RKO (cell line): ENCODE data around the gene RNF26.

Experiments
- DNase-seq: peaks from one replicate; pipeline ENCODE4 v3.0.0-alpha.2; 2016; ENCODE audit warnings: low spot score

Gene RNF26

DNA sequence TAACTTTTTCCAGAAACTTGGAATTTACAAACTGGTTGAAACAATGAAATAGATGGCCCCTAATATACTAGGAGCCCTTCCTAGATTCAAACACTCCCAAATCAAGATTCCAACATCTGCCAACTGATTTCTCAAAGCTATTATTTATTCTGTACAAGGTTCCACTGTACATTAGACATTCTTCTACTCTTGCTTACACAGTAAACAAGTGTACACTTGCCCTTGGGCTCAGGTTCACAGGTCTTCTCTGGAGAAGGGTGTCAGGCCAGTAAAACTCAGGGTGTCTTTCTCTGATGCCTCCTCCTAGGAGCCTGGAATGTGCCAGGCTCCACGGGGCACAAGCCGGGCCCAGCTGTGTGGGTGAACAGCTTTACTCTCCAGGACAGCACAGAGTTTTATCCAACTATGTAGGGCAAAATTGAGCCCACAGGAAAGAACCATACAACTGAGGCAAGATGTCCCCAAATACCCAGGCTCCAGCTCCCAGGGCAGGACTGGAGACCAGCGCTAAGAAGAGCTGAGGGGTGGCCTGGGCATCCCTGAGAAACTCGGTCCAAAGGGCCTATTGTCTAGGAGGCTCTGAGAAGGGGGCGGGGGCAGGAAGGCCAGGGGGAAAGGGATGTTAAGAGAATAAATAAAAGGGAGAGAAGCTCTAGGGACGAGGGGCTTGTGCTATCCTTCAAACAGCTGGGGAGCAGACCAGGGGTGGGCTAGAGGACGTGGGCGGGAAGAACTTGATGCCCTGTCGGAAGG, 20.9 kb downstream of the RNF26 start:
- DNase-seq, result no peak

DNA sequence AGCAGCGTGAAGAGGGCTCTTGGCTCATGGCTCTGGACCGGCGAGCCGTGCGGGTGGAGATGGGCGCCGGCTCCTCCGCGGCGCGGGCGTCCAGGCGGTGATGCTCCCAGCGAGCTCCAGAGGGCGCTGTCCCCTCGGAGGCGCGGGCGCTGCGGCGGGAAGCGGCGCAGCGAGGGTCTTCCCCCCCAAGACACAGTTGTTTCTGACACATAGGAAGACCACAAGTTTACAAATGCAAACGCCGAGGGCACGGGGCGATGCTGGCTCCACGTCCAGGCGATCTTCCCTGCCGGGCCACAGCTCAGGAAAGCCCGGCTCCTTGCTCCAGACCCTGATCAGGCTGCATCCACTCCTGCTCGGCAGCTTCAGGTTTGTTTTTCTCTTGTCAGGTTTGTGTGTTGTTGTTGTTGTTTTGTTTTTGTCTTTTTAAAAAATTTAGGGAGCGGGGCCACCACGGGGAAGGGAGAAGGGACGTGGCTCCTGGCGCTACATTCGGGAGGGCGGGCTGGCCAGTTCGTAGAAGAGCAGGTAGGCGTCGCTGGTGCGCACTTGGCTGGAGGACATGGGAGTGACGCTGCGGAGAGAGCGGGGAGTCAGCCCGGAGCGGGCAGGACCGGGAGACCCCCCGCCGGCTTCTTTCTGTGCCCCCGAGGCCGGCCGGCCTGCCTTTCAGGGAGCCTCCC, 22.2 kb downstream of the RNF26 start:
- DNase-seq, result peak; percentile 82

DNA sequence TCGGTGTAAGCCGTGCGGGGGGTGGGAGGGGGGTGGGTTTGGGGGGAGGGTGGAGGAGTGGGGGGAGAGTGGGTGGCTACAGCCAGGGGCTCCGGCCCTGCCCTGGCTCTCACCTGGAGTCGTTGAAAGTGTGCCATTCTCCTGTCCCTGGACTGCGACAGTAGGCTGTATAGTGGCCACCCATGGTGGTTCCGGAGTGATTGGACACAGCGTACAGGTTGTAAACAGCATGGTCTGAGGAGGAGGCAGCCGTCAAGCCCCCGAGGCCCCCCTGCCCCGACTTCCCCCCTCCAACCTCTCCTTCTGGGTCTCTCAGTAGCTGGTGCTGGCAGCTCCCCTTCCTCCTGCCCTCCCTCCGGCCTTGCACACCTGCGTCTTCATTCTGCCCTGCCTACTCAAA, 22.7 kb downstream of the RNF26 start:
- DNase-seq, result no peak

DNA sequence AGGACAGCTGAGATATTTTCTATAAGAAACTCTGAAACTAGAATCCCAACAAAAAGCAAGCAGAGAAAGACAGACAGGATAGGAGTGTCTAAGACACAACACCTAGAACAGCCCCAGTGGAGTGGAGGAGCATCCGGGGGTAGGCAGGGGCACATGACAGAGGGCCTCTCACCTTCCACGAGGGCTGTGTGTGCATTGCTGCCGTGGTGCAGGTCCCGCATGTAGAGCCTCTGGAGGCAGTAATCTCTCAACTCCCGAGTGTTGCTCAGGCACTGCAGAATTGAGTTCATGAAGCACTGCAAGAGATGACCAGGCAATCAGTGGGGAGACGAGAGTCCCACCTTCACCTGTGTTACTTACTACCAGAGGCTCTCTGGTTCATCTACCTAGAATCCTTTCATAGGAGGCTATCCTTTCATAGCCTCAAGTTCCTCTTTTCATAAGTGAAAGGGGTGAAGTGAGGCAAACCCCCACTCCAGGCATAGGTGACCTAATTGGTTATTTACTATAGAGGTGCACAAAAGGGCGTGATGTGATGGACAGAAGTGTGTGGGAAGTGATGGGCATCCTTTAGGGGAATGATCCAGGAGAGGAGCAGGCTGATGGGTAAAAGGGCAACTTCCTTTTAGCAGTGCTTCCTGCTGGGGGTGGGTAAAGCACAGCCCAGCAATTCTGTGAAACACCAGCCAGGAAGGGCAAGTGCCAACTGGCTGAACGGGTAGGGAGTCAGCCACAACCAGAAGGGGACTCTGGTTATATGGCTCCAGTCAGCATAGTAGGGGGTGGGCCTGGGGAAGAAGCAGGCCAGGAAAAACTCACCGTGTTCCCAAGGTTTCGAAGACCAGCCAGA, 25.3 kb downstream of the RNF26 start:
- no peak for DNase-seq

DNA sequence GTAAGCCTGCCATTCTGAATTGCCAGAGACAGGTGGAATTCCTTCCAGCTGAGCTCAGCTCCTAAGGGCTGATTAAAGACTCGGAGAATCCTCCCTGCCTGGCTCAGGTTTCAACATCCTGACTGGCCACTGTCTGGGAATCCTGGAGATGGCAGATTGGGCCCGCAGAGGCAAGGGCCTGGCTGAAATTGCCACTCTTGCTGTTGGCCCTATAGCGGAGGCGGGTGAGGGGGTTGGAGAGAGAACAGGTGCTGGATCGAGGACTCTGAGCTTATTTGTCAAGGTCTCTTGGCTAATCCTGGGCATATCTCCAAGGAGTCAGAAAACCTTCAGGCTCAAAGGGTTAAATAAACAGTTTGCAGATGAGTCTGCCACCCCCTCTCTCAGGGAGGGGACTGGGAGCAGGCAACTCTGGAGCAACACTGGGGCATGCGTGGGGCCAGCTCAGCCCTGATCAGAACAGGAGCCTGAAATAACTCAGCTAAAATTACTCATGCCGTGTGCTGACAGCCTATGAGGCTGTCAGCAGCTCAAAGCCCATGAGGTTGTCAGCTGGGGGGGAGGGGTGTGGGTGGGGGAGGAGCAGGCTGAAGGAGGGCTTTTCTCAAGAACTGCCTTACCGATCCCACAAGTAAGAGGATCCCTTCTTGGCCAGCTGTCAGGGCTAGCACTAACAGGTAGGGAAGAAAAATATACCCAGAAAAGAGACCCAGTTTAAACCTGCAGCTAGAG, 26.9 kb downstream of the RNF26 start:
- DNase-seq, result peak; percentile 93

DNA sequence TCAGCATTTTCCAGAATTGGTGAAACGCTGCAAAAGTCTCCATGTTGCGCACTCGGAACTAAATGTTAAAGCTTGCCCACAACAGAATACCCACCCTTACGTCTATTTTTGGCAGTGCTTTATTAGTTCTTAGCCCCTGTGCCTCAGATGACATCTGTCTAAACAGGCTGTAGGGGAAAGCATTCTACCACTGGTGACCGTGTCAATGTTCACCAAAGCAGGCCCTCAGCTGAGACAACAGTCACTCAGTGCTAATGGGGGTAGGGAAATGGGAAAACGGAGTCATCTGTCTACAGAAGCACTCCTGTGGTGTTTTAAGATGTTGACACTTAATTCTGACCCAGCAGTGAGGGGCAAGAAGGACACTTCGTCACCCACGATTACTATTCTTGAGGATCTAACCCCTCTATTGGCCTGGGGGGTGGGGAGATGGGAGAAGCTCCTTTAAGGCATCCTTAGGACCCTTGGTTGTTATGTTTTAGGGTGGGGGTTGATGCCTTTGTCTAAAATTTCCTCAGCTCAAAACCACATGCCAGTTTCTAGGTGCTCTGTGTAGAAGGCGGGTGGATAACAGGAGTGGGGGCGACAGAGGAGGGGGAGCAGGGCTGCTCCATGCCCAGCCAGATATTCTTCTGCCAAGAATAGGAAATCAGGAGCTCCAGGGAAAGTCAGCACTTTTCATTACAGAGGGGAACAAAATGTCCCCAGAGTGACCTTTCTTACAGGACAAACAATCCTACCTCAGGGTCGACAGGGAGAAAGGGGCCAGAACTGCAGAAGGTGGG, 27.8 kb downstream of the RNF26 start:
- no peak for DNase-seq

DNA sequence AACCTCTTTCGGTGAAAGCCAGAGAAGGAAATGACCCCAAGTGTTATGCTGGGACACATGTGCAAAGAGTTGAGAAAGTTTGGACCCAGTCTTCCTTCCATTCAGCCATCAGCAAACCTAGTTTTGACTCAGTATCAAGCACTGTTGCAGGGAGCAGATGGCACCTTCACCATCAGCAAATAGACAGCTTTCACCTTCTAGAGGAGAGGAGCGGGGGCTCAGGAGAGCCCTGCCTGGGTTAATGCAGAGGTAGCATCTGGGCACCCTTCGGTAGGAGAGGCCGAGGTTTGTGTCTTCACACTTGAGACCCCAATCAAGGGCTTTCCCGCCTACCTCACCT, 28.4 kb downstream of the RNF26 start:
- no peak for DNase-seq

DNA sequence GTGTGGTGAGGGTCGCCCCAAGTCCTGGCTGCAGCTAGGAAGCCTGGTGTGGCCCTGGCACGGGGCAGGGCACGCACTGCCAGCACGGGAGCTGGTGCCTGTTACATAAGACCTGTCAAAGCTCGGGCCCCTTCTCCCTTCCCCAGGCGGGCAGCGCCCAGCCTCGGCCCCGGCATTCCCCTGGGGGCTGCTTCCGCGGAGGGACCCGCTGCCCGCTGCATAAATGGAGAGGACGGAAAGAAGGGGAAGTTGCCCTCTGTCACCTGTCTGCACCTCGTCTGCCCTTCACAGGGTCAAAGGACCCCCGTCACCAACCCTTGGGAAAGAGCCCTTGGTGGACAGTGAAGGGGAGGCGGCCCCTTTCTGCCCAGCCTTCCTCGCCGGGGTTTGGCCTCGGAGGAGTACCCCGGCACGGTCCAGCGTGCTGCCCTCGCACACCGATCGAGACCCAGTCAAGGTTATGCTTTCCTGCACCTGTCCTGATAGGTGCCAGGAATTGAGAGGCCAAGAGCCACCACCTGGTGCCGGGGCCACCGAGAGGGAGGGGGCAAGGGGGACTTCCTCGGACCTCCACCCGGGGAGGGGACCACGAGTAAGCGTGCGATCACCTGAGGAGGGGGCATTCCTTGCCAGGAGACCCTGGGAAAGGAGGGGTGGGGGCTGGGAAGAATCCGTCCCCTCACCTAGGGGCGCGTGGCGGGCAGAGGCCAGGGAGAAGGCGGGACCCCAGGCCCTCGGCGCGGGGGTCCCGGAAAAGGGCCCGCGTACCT, 28.9 kb downstream of the RNF26 start:
- no peak for DNase-seq

DNA sequence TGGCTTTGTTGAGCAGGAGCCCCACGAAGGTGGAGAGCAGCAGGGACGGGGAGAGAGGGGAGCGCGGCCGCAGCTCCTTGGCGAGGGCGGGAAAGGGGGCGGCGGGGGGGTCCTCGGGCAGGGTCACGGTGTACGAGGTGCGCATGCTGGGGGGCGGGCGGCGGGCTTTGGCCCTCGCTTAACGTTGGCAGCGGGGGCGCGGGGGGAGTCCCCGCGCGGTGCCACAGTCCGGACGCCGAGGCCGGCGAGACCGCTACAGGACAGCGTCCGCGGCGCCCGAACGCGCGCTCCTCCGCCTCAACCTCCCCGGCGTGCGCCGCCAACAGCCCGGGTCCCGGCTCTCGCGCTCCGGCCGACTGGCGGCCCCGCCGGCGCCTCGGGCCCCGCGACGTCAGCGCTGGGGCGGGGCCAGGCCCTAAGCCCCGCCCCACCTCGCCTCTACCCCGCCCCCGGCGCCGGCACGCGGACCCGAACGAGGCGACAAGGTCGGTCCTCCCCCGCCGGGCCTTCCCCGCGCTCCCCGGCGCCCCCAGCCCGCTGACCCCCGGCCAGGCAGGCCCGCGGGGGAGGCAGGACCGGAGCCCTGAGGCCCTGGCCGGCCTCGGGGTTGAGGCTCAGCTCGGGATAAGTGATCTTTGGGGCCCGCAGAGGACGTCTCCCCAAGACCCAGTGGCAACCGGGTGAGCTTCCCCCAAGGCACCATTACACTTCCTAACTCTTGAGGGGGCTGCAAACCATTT, 29.7 kb downstream of the RNF26 start:
- DNase-seq, result no peak

DNA sequence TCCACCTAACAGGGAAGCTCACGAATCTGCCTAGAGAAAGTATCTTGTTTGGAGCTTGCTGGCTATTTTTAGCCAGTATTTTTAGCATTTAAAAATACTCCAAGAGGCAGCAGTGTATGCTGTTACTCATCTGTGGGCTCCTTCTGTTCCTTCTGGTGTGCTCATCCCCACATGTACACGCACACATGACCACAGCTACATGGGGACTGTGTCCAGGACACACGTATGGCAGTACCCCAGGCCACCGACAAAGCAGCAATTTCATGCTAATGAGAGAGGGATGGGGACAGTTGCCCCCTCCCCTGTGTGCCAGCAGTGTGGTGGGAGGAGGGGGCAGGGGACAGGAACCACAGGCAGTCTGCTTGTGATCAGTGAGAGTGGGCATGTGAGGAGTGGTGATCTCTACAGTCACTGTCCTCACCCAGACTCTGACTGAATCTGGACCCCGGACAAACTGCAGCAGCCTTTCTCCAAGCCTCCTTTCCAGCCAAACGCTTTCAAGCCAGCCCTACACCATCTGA, 30.8 kb downstream of the RNF26 start:
- DNase-seq, result no peak

DNA sequence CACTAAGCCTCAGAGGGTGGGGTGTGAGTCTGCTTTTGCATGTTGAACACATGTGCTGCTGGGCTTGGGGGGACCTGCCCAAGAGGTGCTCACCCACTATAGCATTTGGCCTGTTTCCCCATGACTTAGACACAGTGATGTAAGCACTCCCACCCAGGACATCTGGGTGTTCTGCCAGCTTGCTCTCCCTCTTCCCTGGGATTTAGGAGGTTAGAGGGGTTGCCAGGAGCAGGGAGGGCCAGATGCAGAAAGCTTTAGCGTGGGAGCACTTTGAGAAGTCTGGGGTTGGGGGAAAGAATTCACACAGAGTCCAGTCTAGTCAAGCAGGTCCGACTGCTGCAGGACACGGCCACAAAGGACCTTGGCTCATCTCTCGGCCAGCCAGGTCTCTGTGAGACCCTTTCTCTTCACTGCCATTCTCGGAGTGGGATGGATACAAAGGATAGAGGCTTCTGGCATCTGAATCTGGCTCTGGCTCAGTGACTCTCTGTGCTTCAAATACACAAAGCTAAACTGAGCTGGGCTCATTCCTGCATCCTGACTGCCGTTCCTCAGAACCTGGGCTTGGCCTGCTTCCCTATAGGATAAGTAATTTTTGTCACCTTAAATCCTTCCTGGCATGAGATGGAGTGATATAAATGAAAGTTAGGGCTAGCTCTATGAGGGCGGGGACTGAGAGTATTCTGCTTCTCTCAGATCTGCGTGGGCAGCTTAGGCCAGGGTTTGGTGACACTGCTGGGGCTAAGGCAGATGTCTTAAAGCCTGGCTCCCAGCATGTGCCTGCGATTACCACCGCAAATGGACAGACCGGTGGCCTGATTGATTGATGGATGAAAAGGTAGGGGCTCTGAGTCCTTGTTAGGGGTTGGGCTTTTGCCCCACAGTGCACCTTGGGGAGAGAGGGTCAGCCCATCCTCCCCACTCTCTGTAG, 32.6 kb downstream of the RNF26 start:
- DNase-seq, result no peak

DNA sequence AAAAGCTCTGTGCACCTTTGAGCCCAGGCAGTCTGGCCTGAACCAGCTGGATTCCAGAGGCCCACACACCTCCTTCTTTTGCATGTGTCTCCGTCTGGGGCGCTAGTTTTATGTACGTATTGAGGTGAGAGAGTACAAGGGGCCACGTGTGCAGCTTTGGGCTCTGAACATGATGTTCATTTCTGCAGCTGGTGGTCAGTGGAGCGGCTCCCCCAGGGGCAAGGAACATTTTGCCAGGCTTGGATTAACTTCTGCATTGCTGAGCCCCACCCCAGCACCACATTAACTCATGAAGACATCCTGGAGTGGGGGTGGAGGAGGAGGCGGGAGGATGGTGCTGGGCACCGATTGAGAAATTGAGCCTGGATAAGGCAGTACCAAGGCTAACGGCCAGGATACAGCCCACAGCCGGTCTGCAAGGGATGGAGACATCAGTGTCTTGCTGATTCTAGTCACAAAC, 33.4 kb downstream of the RNF26 start:
- no peak for DNase-seq

DNA sequence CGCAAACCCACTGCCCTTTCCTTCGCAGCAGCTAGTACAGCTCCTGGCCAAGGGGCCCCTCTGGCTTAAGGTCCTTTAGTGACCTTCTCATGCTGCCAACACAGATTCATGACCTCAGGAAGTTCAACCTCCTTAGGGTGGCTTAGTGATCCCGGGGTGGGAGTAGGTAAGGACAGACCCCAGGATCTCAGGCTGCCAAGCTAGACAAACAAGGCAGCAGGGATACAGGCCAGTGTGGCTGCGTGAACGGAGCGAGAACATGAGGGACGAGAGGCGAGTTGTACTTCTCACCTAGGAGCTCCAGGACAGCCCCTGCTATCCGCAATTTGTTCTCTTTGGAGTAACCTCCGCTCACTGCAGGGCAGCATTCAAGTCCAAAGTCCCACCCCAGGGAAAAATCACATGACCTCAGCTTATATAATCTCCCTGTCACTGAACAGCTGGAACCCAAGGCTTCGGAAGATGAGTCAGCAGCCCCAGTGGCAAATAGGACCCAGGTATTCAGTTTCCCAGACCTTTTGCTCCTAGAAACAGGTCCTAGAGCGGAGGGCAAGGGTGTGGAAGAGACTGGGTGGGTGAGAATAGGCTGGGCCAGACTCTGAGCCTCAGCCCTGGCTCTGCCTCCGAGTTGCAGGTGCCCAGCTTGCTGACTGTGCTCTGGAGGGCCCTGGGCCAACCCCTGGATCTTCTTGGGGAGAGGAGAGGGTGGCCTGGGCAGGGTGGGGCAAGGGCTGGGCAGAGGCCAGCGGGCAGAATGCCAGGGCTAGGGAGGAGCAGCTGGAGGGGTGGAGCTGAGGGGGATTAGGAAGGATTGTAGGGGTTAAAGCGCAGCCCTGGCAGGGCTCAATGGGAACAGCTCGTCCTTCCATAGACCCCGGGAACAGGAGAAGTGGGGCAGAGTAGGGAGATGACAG, 34.1 kb downstream of the RNF26 start:
- DNase-seq, result peak; percentile 36

DNA sequence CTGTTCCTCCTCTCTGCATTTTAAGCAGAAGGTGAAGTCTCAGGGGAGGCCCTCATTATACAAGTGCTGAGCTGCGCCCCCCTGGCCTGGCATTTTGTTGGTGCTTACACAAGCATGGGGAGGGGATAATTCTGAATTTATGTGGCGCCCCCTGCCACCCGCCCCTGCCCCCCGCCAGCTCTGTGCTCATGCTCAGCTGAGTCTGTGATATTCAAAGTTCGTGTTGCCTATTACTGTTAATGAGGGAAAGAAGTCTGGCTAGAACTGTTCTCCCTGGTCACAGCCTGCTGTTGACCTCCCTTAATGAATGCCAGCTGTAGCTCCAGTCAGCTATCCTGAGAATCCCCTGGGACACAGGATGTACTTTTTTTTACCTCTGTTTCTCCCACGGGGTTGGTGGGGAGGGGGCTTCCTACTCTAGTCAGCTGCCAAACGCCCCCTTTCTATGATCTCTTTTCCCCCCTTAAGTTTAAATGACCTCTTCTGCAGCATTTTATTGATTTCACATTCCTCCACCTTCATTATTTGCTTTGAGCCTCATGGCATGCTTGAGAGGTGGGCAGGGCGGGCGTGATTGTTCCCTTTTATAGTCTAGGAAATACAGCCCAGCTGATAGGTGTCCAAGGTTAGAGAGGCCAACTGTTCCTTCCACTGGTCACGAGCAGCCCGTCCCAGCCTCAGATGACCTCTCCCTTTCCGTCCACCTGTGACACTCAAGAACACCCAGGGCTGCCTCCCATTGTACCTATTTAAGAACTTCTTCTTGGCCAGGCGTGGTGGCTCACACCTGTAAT, 35.0 kb downstream of the RNF26 start:
- no peak for DNase-seq

DNA sequence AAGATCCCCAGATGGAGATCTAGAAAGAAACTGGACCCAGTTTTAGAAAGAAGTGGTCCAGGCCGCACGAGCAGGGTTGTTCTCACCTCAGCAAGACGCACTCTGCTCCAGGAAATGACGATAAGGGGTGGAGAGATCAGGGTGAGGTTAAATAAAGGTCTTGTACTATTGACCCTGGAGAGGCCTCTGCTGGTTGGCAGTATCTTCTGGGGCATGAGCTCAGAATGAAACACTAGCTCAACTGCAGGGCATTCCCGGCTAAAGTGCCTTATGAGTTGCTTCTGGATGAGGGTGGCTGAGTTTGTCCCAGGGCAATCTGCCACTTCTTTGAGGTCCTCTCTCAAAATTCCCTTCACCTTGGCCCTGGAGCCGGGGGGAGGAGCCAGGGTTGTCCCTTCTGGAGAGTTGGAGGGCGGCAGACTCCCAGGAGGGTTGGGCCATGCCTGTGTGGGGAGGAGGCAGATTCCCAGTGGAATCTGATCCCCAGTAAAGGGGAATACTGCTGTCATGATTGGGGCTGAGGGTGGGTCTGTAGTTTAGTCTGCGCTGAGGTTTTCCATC, 36.2 kb downstream of the RNF26 start:
- DNase-seq, result no peak

DNA sequence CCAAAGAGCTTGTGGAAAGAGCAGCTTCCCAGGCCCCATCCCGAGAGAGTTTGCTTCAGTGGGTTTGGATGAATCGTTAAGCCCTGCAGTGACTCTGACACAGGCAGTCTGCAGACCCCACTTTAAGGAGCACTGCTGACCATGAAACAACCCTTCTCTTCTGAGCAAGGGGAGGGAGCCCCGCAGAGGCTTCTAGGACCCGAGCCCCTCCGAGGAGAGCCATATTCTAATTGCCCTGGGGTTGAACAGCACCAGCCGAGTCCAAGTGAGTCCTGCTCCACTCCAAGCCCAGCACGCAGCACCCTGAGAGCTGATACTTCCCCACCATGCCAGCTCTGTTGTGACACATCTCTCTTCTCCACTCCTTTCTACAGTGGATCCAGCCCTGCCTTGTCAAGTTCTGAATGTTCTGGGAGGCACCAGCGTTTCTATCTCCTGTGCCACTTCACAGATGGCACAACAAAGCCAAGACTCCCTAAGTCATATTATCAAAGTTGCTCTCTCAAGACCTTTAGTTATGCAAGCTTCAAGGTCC, 36.8 kb downstream of the RNF26 start:
- DNase-seq, result no peak
